22Rv1 (cell line): ENCODE data around the gene PLD5.
"Not testable (repeated sequence)": the region's sequence is repeated elsewhere in the genome, so short reads cannot be mapped to it uniquely, and the experiment has no call there.

Source experiments
- CTCF ChIP-seq: fragments of 450-650 bp; IDR thresholded peaks from 2 replicates; pipeline ENCODE4 v1.5.1; 2017; ENCODE audit warnings: mild to moderate bottlenecking
- ZFX ChIP-seq: fragments of 450-650 bp; IDR thresholded peaks from 2 replicates; pipeline ENCODE4 v1.6.1; 2017; ENCODE audit warnings: antibody characterized with exemption, borderline replicate concordance

- TF ChIP-seq CTCF, ZFX: not testable (repeated sequence)
Observed at GRCh38 chr1:242288067-242288466, 236.4 kb downstream of the PLD5 start.
